Ecto neural progenitor cell (in vitro differentiated cells): ENCODE results near the gene ZRANB1.
A peak's percentile ranks its signal among the peaks of the same experiment; 100 is the strongest.

Source experiments
- DNase-seq: peaks from one replicate; pipeline ENCODE4 v3.0.0-alpha.2; 2018; ENCODE audit warnings: low spot score

The ZRANB1 gene

GRCh38 chr10:125018576-125019143, 76.7 kb downstream of the ZRANB1 start:
- DNase-seq: no peak

GRCh38 chr10:125020386-125020785, 78.5 kb downstream of the ZRANB1 start:
- no peak for DNase-seq

- no peak for DNase-seq
Observed at GRCh38 chr10:125020871-125021270, 78.9 kb downstream of the ZRANB1 start.

GRCh38 chr10:125021686-125022344, 79.9 kb downstream of the ZRANB1 start:
- no peak for DNase-seq

GRCh38 chr10:125022671-125023070, 80.7 kb downstream of the ZRANB1 start:
- DNase-seq: no peak

- no peak for DNase-seq
Observed at GRCh38 chr10:125023255-125023654, 81.3 kb downstream of the ZRANB1 start.

- no peak for DNase-seq
Observed at GRCh38 chr10:125023862-125024496, 82.1 kb downstream of the ZRANB1 start.

- DNase-seq: no peak
Observed at GRCh38 chr10:125024497-125025234, 82.7 kb downstream of the ZRANB1 start.

- DNase-seq: no peak
Observed at GRCh38 chr10:125025341-125025740, 83.4 kb downstream of the ZRANB1 start.

GRCh38 chr10:125026036-125026931, 84.4 kb downstream of the ZRANB1 start:
- no peak for DNase-seq

GRCh38 chr10:125026974-125027735, 85.2 kb downstream of the ZRANB1 start:
- DNase-seq: no peak

- DNase-seq: peak; percentile 60
Observed at GRCh38 chr10:125027871-125028869, 86.2 kb downstream of the ZRANB1 start.

GRCh38 chr10:125029584-125030242, 87.8 kb downstream of the ZRANB1 start:
- DNase-seq: no peak

- no peak for DNase-seq
Observed at GRCh38 chr10:125030567-125031197, 88.8 kb downstream of the ZRANB1 start.

- DNase-seq: no peak
Observed at GRCh38 chr10:125032474-125033020, 90.6 kb downstream of the ZRANB1 start.

- DNase-seq: no peak
Observed at GRCh38 chr10:125033146-125033924, 91.4 kb downstream of the ZRANB1 start.

- DNase-seq: no peak
Observed at GRCh38 chr10:125034675-125035074, 92.8 kb downstream of the ZRANB1 start.

- DNase-seq: no peak
Observed at GRCh38 chr10:125035136-125035535, 93.2 kb downstream of the ZRANB1 start.
